ENCODE measurements around the gene MMAA.

GRCh38 chr4:145583191-145584055, 35.8 kb upstream of the MMAA start:
- TF ChIP-seq, protein P1, sequence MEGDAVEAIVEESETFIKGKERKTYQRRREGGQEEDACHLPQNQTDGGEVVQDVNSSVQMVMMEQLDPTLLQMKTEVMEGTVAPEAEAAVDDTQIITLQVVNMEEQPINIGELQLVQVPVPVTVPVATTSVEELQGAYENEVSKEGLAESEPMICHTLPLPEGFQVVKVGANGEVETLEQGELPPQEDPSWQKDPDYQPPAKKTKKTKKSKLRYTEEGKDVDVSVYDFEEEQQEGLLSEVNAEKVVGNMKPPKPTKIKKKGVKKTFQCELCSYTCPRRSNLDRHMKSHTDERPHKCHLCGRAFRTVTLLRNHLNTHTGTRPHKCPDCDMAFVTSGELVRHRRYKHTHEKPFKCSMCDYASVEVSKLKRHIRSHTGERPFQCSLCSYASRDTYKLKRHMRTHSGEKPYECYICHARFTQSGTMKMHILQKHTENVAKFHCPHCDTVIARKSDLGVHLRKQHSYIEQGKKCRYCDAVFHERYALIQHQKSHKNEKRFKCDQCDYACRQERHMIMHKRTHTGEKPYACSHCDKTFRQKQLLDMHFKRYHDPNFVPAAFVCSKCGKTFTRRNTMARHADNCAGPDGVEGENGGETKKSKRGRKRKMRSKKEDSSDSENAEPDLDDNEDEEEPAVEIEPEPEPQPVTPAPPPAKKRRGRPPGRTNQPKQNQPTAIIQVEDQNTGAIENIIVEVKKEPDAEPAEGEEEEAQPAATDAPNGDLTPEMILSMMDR (IDR thresholded peaks at IDR 0.05; ENCODE audit: low read depth, low read length, poor library complexity, severe bottlenecking), result no peak
- no peak for TF ChIP-seq EZH2phosphoT487 (IDR thresholded peaks at IDR 0.05; ENCODE audit: borderline replicate concordance, low read length)

Data from DOHH2 (cell line).